ENCODE data around the gene VWA7. TPM values are rescaled to one million over a fixed set of nuclear protein-coding genes. Genes with fewer than 3 reads are reported as not detected.

Gene VWA7
- total RNA-seq, 1 experiment from 2014 or later, result 2.5 TPM

DNA sequence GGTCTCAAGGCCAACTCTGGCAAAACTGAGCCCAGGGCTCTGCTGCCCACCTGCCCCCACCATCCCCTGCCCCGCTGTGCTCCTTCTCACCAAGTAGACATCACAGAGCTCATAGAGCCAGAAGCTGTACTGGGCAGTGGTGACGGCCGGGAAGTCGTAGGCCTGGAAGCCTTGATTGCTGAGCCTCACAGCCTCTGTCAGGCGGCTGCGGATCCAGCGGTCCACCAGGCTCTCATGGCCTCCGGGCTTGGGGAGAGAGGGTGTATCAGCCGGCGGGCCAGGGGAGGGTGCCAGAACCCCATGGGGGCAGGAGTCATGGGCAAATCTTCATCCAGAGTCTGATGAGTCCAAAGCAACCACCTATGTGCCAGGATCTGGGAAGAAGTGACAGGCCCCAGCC lies 2.8 kb upstream of the VWA7 start:
- no peak overlapping the region for H2BK15ac ChIP-seq (ENCODE audit: low read depth, low read length)
- H3K36me3 Mint-ChIP-seq (ENCODE audit: insufficient read depth in 1 of 3, low read depth in 3 of 3), result peaks cover 43 to 68% (median 51%) of the 10 kb centered on the region in 3 experiments
- H3K27ac Mint-ChIP-seq, result no peak overlapping the region
- no peaks in the 10 kb centered on the region for H3K27me3 ChIP-seq (ENCODE audit: insufficient read depth, low read length)
- H3K9ac ChIP-seq (ENCODE audit: extremely low read depth, insufficient read length, low read length), result no peak overlapping the region
- H2BK5ac ChIP-seq (ENCODE audit: insufficient read length, low read length), result no peak overlapping the region
- no peak overlapping the region for H3T11ph ChIP-seq (ENCODE audit: low read length)
- no peak overlapping the region for H2BK20ac ChIP-seq (ENCODE audit: low read depth, low read length, poor library complexity, severe bottlenecking)
- H3K14ac ChIP-seq (ENCODE audit: insufficient read depth, low read length), result no peak overlapping the region
- no peaks in the 10 kb centered on the region for H3K27me3 Mint-ChIP-seq (ENCODE audit: low read depth)
- no peak overlapping the region for H4K5ac ChIP-seq (ENCODE audit: insufficient read length, low read depth, low read length)
- H3K23ac ChIP-seq (ENCODE audit: insufficient read length, low read depth, low read length), result no peak overlapping the region
- H3K27ac ChIP-seq (ENCODE audit: insufficient read length, low read depth, low read length), result no peak overlapping the region
- no peak for DNase-seq
- no peaks in the 10 kb centered on the region for H3K79me1 ChIP-seq (ENCODE audit: insufficient read depth, low read depth, low read length, poor library complexity, severe bottlenecking)
- H3K4ac ChIP-seq (ENCODE audit: low read depth, low read length), result no peak overlapping the region
- H3K4me2 ChIP-seq (ENCODE audit: insufficient read depth, insufficient read length, low read length), result no peak overlapping the region
- peaks cover 5 to 10% of the 10 kb centered on the region in 2 experiments; a peak in 3 of 4 replicates for H3K4me1 Mint-ChIP-seq
- no peak overlapping the region for H2BK120ac ChIP-seq (ENCODE audit: low read depth, low read length, poor library complexity, severe bottlenecking)
- H3K23me2 ChIP-seq (ENCODE audit: insufficient read length, low read depth, low read length, poor library complexity, severe bottlenecking), result no peaks in the 10 kb centered on the region
- no peak overlapping the region for H3K4me3 Mint-ChIP-seq
- no peak overlapping the region for H2AK5ac ChIP-seq (ENCODE audit: insufficient read length, low read length)
- H3K4me1 ChIP-seq (ENCODE audit: insufficient read depth, low read length), result no peaks in the 10 kb centered on the region
- no peaks in the 10 kb centered on the region for H3K9me3 Mint-ChIP-seq
- WGBS (ENCODE audit: extremely low coverage, insufficient read length, low lambda C conversion rate), result no CpG with 5 or more reads among the region's 10 CpGs
- H4K8ac ChIP-seq (replicated peaks; ENCODE audit: insufficient read length, low read depth, low read length), result no peak overlapping the region
- H3K9me3 ChIP-seq (ENCODE audit: control insufficient read depth, low read depth, low read length), result no peaks in the 10 kb centered on the region
- no peak overlapping the region for H2AFZ ChIP-seq (ENCODE audit: low read length)
- H4K20me1 ChIP-seq (ENCODE audit: control insufficient read depth, insufficient read depth, insufficient read length), result no peaks in the 10 kb centered on the region
- H3K56ac ChIP-seq (ENCODE audit: insufficient read length, low read depth, low read length), result no peak overlapping the region
- no peak overlapping the region for H4K91ac ChIP-seq (ENCODE audit: insufficient read length, low read depth, low read length)
- no peak overlapping the region for H3K18ac ChIP-seq (ENCODE audit: insufficient read length, low read depth, low read length)
- TF ChIP-seq, protein P1, sequence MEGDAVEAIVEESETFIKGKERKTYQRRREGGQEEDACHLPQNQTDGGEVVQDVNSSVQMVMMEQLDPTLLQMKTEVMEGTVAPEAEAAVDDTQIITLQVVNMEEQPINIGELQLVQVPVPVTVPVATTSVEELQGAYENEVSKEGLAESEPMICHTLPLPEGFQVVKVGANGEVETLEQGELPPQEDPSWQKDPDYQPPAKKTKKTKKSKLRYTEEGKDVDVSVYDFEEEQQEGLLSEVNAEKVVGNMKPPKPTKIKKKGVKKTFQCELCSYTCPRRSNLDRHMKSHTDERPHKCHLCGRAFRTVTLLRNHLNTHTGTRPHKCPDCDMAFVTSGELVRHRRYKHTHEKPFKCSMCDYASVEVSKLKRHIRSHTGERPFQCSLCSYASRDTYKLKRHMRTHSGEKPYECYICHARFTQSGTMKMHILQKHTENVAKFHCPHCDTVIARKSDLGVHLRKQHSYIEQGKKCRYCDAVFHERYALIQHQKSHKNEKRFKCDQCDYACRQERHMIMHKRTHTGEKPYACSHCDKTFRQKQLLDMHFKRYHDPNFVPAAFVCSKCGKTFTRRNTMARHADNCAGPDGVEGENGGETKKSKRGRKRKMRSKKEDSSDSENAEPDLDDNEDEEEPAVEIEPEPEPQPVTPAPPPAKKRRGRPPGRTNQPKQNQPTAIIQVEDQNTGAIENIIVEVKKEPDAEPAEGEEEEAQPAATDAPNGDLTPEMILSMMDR (conservative IDR thresholded peaks at IDR 0.05), result no peak
- H3K79me2 ChIP-seq (ENCODE audit: insufficient read depth, low read length), result no peaks in the 10 kb centered on the region
- no peak overlapping the region for H2BK12ac ChIP-seq (ENCODE audit: insufficient read length, low read depth, low read length)

Data from H9 (cell line).